GM10248 (cell line): Measurements from ENCODE around the gene SCAI.
"Not testable (repeated sequence)": the region's sequence is repeated elsewhere in the genome, so short reads cannot be mapped to it uniquely, and the experiment has no call there.

Source experiments
- CTCF ChIA-PET: fragments of 300-600 bp; sonication (Branson Sonifier 250); formaldehyde crosslinking; extraction: SDS; loops from one replicate; lab custom pipeline; 2021; ENCODE audit warnings: antibody characterized with exemption; lab: Yijun Ruan, JAX
- POLR2A ChIA-PET: fragments of 350-650 bp; sonication (Branson Sonifier 250); formaldehyde crosslinking; extraction: SDS; loops from one replicate; lab custom pipeline; 2020; ENCODE audit warnings: antibody characterized with exemption; lab: Yijun Ruan, JAX
- DNase-seq: peaks from one replicate; pipeline ENCODE4 v3.0.0; 2012; ENCODE audit errors: extremely low spot score
- CTCF ChIP-seq: IDR thresholded peaks from 2 replicates; pipeline ENCODE4 v1.5.1; 2012; ENCODE audit warnings: mild to moderate bottlenecking, low read depth; ENCODE audit errors: extremely low read depth, missing control alignments, control extremely low read depth

The SCAI gene

GRCh38 chr9:125038166-125038565, 105.2 kb downstream of the SCAI start:
- no peak for TF ChIP-seq CTCF
- CTCF ChIA-PET = interaction anchor here (2.3 kb wide), 1 partner anchor 30 kb away, joined by 5 read pairs; no protein-coding TSS in a partner anchor
- no peak for DNase-seq
- POLR2A ChIA-PET = no interaction called here

GRCh38 chr9:125028041-125028440, 115.3 kb downstream of the SCAI start:
- no peak for DNase-seq
- ChIA-PET POLR2A (no interaction called here), CTCF (interaction anchor here (1.0 kb wide), 1 partner anchor 36 kb away, joined by 4 read pairs; no protein-coding TSS in a partner anchor)
- TF ChIP-seq CTCF = no peak

- POLR2A ChIA-PET = no interaction called here
Observed at GRCh38 chr9:125024917-125025316, 118.4 kb downstream of the SCAI start.

GRCh38 chr9:125021069-125021468, 122.3 kb downstream of the SCAI start:
- TF ChIP-seq CTCF = no peak
- ChIA-PET CTCF (no interaction called here), POLR2A (no interaction called here)
- no peak for DNase-seq

More at GRCh38 chr9:125024917-125025316, 118.4 kb downstream of the SCAI start:
- CTCF ChIA-PET = no interaction called here
- no peak for DNase-seq
- TF ChIP-seq CTCF = no peak

GRCh38 chr9:125015655-125016054, 127.7 kb downstream of the SCAI start:
- DNase-seq, CTCF ChIA-PET, POLR2A ChIA-PET: not testable (repeated sequence)

GRCh38 chr9:125012013-125012412, 131.3 kb downstream of the SCAI start:
- CTCF ChIA-PET, POLR2A ChIA-PET, DNase-seq: not testable (repeated sequence)

- CTCF ChIA-PET = interaction anchor here (1.8 kb wide), 1 partner anchor 11 kb away, joined by 6 read pairs; no protein-coding TSS in a partner anchor
- DNase-seq = no peak
- TF ChIP-seq CTCF = no peak
- POLR2A ChIA-PET = no interaction called here
Observed at GRCh38 chr9:125008599-125008998, 134.7 kb downstream of the SCAI start.

GRCh38 chr9:125003332-125003731, 140.0 kb downstream of the SCAI start:
- no peak for TF ChIP-seq CTCF
- POLR2A ChIA-PET = no interaction called here
- CTCF ChIA-PET = no interaction called here

More at GRCh38 chr9:125003332-125003731, 140.0 kb downstream of the SCAI start:
- DNase-seq = no peak
